NCI-H1930 (cell line): ENCODE measurements around the gene TRMU.

Experiments
- DNase-seq, 2 experiments: peaks; one replicate each; lab custom pipeline; 2025; lab: John Stamatoyannopoulos, UW

TRMU gene

GRCh38 chr22:46355996-46356471 lies 20.5 kb downstream of the TRMU start:
- no peak for DNase-seq

- no peak for DNase-seq
These were observed 21.3 kb downstream of the TRMU start for GRCh38 chr22:46356496-46357480.

DNA sequence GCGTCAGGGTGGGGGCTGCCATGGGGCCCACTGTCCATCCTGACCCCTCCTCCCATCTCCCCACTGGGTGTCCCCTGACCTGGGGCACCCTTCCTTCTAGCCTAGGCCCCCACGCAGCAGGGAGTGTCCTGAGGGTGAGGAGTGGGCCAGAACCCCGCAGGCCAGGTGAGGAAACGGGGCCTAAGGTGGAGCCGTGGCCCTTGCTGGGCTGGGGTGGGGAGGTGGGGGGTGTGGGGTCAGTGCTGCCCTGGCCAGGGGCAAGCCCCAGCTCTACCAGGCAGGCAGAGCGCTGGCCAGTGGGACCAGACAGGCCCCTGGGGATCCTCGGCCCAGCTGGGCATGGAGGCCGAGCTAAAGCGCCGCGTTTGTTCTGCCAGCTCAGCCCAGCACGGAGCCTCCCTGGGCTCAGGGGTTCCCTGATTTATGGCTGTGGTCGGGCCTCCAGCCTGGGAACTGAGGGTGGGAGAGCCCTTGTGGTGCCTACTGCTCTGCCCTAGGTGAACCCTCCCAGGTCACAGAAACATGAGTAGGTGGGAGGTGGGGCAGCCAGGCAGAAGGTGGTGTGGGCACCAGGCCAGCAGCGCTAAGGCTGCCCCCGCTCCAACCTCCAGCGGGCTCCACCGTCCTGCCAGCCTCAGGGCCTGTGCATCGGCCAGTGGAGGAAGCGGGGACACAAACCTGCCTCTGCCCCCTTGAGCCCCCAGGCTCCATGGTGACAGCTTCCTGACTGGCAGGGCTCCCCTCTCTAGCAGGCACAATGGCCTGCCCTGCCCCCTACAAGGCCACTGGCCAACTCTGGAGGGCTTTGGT lies 22.4 kb downstream of the TRMU start:
- DNase-seq: no peak

- DNase-seq: no peak
These were observed 23.3 kb downstream of the TRMU start for GRCh38 chr22:46358766-46359165.

- no peak for DNase-seq
These were observed 23.8 kb downstream of the TRMU start for GRCh38 chr22:46359362-46359761.

DNA sequence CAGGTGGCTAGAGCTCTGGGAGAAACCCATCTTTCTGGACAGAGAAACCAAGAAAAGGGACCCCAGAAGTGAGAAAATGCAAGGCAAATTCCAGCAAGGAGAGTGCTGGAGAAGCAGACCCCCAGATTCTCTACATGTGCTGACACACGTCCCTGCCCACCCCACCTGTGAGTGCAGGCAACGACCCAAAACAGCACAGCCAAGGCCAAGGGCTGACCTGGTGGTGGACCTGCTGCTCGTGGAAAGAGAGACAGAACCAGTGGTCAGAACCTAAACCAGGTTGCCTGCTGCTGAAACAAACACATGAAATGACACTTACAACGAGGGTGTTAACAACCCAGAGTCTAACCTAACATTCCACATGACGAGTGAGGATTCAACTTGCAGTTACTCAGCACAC lies 24.6 kb downstream of the TRMU start:
- DNase-seq: no peak

DNA sequence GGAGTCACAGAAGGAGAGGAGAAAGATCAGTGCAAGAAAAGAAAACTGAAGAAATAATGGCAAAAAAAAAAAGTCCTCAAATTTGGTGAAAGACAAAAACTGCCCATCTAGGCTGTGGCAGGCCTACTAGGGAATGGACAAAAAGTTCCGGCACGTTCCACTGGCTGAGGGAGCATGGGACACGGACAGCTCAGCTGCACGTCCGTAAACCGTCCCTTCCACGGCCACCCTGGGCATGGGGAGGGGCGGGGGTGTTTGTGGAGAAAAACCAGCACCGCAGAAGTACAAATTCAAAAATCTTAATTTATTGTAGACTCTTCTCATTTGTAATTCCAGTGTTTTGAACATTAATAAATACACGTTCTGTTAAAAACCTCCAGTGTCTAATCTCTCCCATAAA lies 25.4 kb downstream of the TRMU start:
- no peak for DNase-seq

DNA sequence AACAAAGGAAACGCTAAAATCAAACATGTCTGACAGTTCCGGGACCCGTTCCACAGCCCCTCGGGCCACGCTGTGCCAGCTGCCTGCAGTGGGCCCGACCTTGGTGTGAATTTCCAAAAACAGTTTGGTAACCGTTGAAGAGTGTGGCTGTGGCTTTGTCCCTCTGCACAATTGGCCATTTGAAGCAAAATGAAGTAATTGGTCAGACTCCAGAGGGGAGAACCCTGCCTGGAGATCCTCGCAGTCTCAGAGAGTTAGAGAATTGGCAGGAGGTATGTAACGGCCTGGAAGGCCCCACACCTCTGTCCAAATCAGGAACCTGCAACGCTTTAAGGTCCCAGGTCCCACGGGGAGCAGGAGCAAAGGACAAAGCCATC lies 26.3 kb downstream of the TRMU start:
- no peak for DNase-seq

- no peak for DNase-seq
These were observed 26.9 kb downstream of the TRMU start for GRCh38 chr22:46362203-46362933.

DNA sequence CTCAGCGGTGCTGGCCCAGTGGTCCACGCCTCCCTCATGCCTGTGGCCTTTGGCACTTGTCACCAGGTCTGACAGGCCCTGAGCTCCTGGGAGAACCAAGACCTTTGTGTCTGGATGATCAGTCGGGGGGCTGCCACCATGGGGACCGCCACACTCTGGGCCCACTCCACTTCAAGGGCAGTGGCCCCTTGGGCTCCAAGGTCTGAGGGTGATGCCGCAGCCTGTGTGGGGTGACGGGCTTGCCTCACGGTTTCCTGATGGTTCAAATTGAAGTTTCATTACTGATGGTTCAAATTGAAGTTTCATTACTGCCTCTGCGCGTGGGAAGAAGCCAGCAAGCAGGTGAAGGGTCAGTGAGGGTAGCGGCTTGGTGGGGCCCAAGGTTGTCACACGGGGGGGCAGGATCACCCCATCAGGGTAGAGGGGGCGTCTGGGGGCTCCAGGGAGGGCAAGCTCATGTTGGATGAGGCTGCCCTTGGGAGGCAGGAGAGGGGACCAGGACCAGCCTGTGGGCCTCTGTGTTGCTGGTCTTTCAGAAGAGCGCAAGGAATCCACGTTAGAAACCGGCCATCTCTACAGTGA lies 27.5 kb downstream of the TRMU start:
- DNase-seq: no peak

- no peak for DNase-seq
These were observed 28.3 kb downstream of the TRMU start for GRCh38 chr22:46363611-46364321.

DNA sequence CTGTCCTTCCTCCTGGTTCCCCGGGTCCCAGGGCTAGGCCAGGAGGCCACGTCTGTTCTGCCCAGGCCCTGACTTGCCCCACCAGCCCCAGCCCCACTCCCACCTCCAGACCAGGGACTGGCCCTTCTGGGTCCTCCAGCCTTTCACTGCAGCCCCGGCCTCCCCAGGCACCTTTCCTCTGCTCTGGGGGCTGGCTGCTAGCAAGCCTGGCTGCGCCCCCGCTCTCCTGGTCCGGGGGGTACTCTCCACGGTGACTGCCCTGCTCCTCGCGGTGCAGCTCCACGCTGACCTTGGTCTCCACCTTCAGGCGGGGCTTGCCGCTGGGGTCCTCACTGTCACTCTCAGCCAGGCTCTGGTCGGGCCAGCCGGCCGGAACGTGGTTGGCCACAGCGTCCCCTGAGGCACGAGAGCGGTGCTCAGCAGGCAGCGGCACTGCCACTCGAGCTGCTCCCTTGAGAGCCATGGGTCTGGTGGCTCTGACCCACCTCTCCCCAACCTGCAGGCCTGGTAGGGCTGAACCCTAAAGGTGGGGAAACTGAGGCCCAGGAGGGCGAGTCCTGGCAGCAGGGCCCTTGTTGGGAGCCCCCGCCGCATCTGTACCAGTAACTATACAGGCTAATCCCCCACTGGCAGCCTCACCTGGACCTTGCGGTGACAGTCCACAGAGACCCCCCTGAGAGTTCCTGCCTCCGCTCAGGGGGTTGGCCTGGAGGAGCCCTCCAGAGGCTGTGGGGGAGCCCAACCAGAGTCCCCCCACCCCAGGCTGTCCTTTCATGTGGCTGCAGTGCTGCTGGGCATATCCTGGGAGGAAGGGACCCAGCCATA lies 29.0 kb downstream of the TRMU start:
- DNase-seq: no peak

GRCh38 chr22:46365166-46365624 lies 29.7 kb downstream of the TRMU start:
- DNase-seq: no peak

GRCh38 chr22:46366327-46366731 lies 30.8 kb downstream of the TRMU start:
- DNase-seq: no peak

DNA sequence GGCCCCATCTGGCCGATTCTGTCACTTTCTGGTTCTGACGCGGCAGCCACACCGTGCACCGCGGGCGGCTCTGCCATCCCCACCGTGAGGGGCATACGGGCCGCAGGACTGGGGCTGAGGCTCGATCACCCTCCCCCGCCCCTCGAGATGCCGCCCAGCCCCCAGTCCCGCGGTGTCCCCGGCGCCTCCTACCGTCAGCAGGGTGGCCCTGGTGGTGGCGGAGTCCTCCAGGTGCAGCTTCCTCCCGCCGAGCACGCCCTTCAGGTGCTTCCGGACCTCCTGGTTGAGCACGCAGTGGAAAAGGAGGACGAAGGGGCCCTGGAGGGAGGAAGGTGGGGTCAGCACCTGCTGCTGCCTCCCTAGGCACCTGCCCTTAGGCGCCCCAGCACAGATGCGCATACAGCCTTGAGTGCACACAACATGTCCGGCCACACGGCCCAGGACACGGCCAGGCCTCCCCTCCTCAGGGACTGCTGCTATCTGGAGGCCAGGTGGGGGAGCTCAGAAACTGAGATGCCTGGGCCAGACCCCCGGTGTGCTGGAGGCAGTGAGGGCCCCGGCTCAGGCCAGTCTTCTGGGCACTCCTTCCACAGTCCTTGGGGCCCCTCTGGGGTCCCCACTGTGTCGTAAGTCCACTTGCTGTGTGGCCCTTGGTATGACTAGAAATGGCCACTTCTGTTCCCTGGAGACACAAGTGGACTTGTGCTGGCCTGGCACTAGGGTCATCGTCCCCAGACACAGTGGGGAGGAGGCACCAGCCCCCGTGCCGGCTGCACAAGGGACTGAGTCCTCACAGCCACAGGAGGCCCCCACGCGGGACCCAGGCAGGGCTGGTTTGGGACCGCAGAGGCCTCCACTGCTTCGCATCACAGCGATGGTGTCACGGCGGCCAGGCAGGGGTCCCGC lies 31.5 kb downstream of the TRMU start:
- DNase-seq: no peak

DNA sequence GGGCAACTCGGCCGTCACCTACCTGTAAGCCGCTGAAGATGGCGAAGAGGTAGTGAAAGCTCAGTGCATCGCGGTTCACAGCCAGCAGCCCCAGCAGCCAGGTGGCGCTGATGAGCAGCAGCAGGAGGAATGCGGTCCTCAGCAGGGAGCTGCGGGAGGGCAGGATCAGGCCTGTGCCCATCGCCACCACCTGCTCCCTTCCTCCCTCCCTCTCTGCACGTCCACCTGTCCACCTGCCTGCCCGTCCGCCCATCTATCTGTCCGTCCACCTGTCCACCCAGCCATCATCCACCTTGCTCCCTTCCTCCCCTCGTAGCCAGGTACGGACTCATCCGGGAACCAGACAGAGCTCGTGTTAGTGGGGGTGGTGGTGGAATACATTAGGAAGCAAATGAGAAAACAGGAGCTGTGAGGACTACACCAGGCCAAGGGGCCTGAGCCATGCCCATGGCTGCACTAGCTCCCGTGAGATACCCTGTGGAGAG lies 32.2 kb downstream of the TRMU start:
- DNase-seq: peak in 1 of 2 experiments; percentile 36

DNA sequence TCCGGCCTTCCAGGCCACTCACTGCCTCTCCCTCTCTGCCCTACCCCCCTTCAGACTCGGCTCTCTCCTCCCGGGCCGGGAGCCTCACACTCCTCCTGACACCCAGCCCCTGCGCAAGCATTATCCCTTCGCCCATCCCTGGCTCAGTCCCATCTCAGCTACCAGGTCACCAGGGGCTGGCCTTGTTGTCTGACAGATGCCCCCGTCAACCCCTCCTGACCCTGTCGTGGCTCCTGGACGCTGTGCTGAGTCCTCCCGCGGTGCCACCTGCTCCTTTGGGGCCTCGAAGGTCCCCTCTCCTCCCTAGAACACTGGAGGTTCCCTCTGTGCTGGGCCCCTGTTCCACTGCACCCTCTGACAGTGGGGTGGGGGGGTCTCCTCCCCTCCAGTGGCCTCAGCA lies 32.9 kb downstream of the TRMU start:
- DNase-seq: no peak

- no peak for DNase-seq
These were observed 33.6 kb downstream of the TRMU start for GRCh38 chr22:46368871-46369715.
